ENCODE measurements around the gene HOXA1. TPM values are rescaled to one million over a fixed set of nuclear protein-coding genes. Genes with fewer than 3 reads are reported as not detected.

The HOXA1 gene
- total and polyA plus RNA-seq, 2 of the 4 experiments (the other 2 are of a cell fraction), result 0.54 to 1.8 TPM

GRCh38 chr7:27095050-27095896, 527 bp downstream of the HOXA1 start:
- ChIA-PET CTCF (no interaction called here), POLR2A (ENCODE audit: unreplicated experiment) (no interaction called here)
- WGBS, 2 experiments (ENCODE audit: extremely low coverage in 2 of 2, insufficient read length in 1 of 2), result 22% methylated on average over 16 of the region's 33 CpGs; no CpG with 5 or more reads in 1 of the 2 experiments
- peak overlapping the region; percentile 91 for H3K4me2 ChIP-seq (ENCODE audit: low read depth, low read length)
- H3K27ac ChIP-seq (ENCODE audit: insufficient read depth, low read length), result peak overlapping the region; percentile 37
- H2AK9ac ChIP-seq (replicated peaks; ENCODE audit: low read depth, low read length, poor library complexity), result peak overlapping the region; percentile 70
- H2BK5ac ChIP-seq (ENCODE audit: low read depth, low read length, poor library complexity, severe bottlenecking), result peak overlapping the region; percentile 9
- 0 out of 2 replicates have a peak overlapping the region, but pooled peaks have one; percentile 26 for H4K5ac ChIP-seq (ENCODE audit: low read depth, low read length)
- no peak for ATAC-seq (ENCODE audit: low read depth)
- peak overlapping the region; percentile 92 for H3K4me3 ChIP-seq (ENCODE audit: insufficient read depth, low read depth, low read length)
- no peaks in the 10 kb centered on the region for H3K9me3 ChIP-seq (ENCODE audit: control insufficient read depth, insufficient read depth, low read length)
- intact Hi-C loops (cut with micrococcal nuclease), result no loop called here
- peak overlapping the region; percentile 66; the same call in 1 of the 2 replicates for H2AK5ac ChIP-seq (ENCODE audit: low read depth, low read length)
- no peak overlapping the region for H3K56ac ChIP-seq (ENCODE audit: extremely low read depth, insufficient read depth, low read length)
- peak overlapping the region; percentile 33; the same call in 1 of the 2 replicates for H3K18ac ChIP-seq (ENCODE audit: low read depth, low read length)
- H2BK120ac ChIP-seq (ENCODE audit: low read depth, low read length), result peak overlapping the region; percentile 80
- peak overlapping the region; percentile 25; the same call in 1 of the 2 replicates for H3K14ac ChIP-seq (replicated peaks; ENCODE audit: low read depth, low read length)
- no peaks in the 10 kb centered on the region for H3K9me1 ChIP-seq (ENCODE audit: insufficient read depth, low read length)
- H3K36me3 ChIP-seq (ENCODE audit: control insufficient read depth, insufficient read depth, low read length), result peaks cover 5% of the 10 kb centered on the region
- peaks cover 13% of the 10 kb centered on the region for H4K20me1 ChIP-seq (ENCODE audit: insufficient read depth, low read length)
- peak overlapping the region; percentile 95 for H2AFZ ChIP-seq (replicated peaks; ENCODE audit: low read length, poor library complexity)
- H3K9ac ChIP-seq (ENCODE audit: low read depth, low read length), result peak overlapping the region; percentile 61
- peak overlapping the region; percentile 54 for H3K23ac ChIP-seq (ENCODE audit: low read depth, low read length)
- in situ Hi-C loops (cut with MboI; ENCODE audit: low sequenced_read_pairs), result no loop called here
- peak overlapping the region; percentile 74 for H3K4ac ChIP-seq (ENCODE audit: low read depth, low read length)
- peaks cover 10 to 16% of the 10 kb centered on the region in 2 experiments; a peak in 3 of 4 replicates for H3K79me1 ChIP-seq (ENCODE audit: low read depth in 1 of 2, low read length in 2 of 2)
- BruUV-seq (replicated peaks), result no TSS peak
- TF ChIP-seq CEBPB (IDR thresholded peaks at IDR 0.05; ENCODE audit: low read depth, low read length) (no peak), MXI1 (IDR thresholded peaks at IDR 0.05; ENCODE audit: borderline replicate concordance, low read depth, low read length) (no peak), MAFK (IDR thresholded peaks at IDR 0.05; ENCODE audit: low read depth, low read length) (no peak), RFX5 (IDR thresholded peaks at IDR 0.05; ENCODE audit: low read depth, low read length) (no peak), FOS (IDR thresholded peaks at IDR 0.05; ENCODE audit: low read depth, low read length) (no peak), RAD21 (IDR thresholded peaks at IDR 0.05; ENCODE audit: low read length) (no peak), CHD1 (IDR thresholded peaks at IDR 0.05; ENCODE audit: low read depth, low read length) (no peak), MAZ (IDR thresholded peaks at IDR 0.05; ENCODE audit: borderline replicate concordance, low read depth, low read length) (no peak), POLR2A (IDR thresholded peaks at IDR 0.05; ENCODE audit: low read depth, low read length) (no peak), BHLHE40 (IDR thresholded peaks at IDR 0.05; ENCODE audit: low read depth, low read length) (no peak), CTCF (conservative IDR thresholded peaks at IDR 0.05; ENCODE audit: low read depth, low read length) (no peak)
- TF ChIP-seq, protein P1, sequence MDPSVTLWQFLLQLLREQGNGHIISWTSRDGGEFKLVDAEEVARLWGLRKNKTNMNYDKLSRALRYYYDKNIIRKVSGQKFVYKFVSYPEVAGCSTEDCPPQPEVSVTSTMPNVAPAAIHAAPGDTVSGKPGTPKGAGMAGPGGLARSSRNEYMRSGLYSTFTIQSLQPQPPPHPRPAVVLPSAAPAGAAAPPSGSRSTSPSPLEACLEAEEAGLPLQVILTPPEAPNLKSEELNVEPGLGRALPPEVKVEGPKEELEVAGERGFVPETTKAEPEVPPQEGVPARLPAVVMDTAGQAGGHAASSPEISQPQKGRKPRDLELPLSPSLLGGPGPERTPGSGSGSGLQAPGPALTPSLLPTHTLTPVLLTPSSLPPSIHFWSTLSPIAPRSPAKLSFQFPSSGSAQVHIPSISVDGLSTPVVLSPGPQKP (IDR thresholded peaks at IDR 0.05; ENCODE audit: borderline replicate concordance, low read depth, low read length), result no peak
- H2BK15ac ChIP-seq (ENCODE audit: low read depth, low read length), result 0 out of 3 replicates have a peak overlapping the region, but pooled peaks have one; percentile 18
- peak; percentile 16 for DNase-seq
- H2BK20ac ChIP-seq (ENCODE audit: low read depth, low read length), result peak overlapping the region; percentile 61; the same call in 1 of the 2 replicates
- 0 out of 2 replicates have a peak, but pooled peaks cover 2% of the 10 kb centered on the region for H3K27me3 ChIP-seq (ENCODE audit: control insufficient read depth, insufficient read depth, low read length)
- no peaks in the 10 kb centered on the region for H3K4me1 ChIP-seq (ENCODE audit: control insufficient read depth, insufficient read depth, low read length)
- peak overlapping the region; percentile 14; the same call in 1 of the 2 replicates for H4K91ac ChIP-seq (ENCODE audit: insufficient read depth, low read depth, low read length)
- dilution Hi-C loops (cut with HindIII; ENCODE audit: low sequenced_read_pairs, unreplicated experiment), result no loop called here
- H4K8ac ChIP-seq (ENCODE audit: low read depth in 2 of 2, low read length in 2 of 2), result peak overlapping the region; percentile 56 to 62; a peak in 3 of 4 replicates

All from IMR-90 (cell line).